K562 (cell line): ENCODE data around the gene MCC.

Experiments used
- ATF4 ChIP-seq: fragments of 450-650 bp; formaldehyde crosslinking; IDR thresholded peaks from 2 replicates; pipeline ENCODE4 v1.4.0; 2022; ENCODE audit warnings: mild to moderate bottlenecking, moderate library complexity
- CTCF ChIP-seq, 3 experiments: IDR thresholded peaks in 2 of 3; conservative IDR thresholded peaks in 1 of 3; 2 replicates each; pipeline ENCODE4 v1.5.1; 2011 to 2012; ENCODE audit warnings: low read length in 3 of 3, mild to moderate bottlenecking in 3 of 3, control low read depth in 2 of 3, improper control_type of control experiment in 1 of 3, inconsistent platforms in 1 of 3, low read depth in 1 of 3, mixed read lengths in 1 of 3, moderate library complexity in 1 of 3; ENCODE audit not compliant: insufficient read depth in 2 of 3
- EZH2 ChIP-seq: IDR thresholded peaks from 2 replicates; pipeline ENCODE4 v1.6.1; 2012; ENCODE audit warnings: low read depth, mild to moderate bottlenecking, inconsistent platforms, low read length, borderline replicate concordance
- FOXM1 ChIP-seq, 2 experiments: fragments of 450-650 bp in 1 of 2; sonication (generic) in 1 of 2; formaldehyde crosslinking in 1 of 2; IDR thresholded peaks; 2 replicates each; pipeline versions ENCODE4 v1.6.1 to v1.9.0; 2017 to 2022; ENCODE audit warnings: low read depth in 2 of 2, mild to moderate bottlenecking in 2 of 2, missing genetic modification reagents in 1 of 2, moderate library complexity in 1 of 2
- MAFK ChIP-seq: IDR thresholded peaks from 2 replicates; pipeline ENCODE4 v1.6.1; 2011; ENCODE audit warnings: low read length, improper control_type of control experiment
- NFE2 ChIP-seq: IDR thresholded peaks from 2 replicates; pipeline ENCODE4 v1.6.1; 2014; ENCODE audit warnings: antibody characterized with exemption, low read depth
- POLR2A ChIP-seq: fragments of 450-650 bp; conservative IDR thresholded peaks from 2 replicates; pipeline ENCODE4 v1.6.1; 2016
- SAFB ChIP-seq: fragments of 200-400 bp; formaldehyde crosslinking; IDR thresholded peaks from 2 replicates; pipeline ENCODE4 v1.6.1; 2017; ENCODE audit warnings: low read depth, low read length, borderline replicate concordance
- TBP ChIP-seq: optimal IDR thresholded peaks from 2 replicates; pipeline ENCODE3; 2011; ENCODE audit warnings: low read depth, low read length, improper control_type of control experiment
- ZBTB34 ChIP-seq: fragments of 250-450 bp; sonication (Bioruptor Pico); IDR thresholded peaks from 2 replicates; pipeline ENCODE4 v1.8.0; 2021; ENCODE audit warnings: mild to moderate bottlenecking, moderate library complexity
- ZNF274 ChIP-seq: IDR thresholded peaks from 2 replicates; pipeline ENCODE4 v1.6.1; 2011; ENCODE audit warnings: low read depth, mild to moderate bottlenecking, low read length, moderate library complexity, borderline replicate concordance
- ZNF592 ChIP-seq: fragments of 450-650 bp; IDR thresholded peaks from 2 replicates; pipeline ENCODE4 v1.6.1; 2017; ENCODE audit warnings: antibody characterized with exemption, mild to moderate bottlenecking

- no peak for TF ChIP-seq EZH2
- TF ChIP-seq FOXM1 (IDR thresholded peaks at IDR 0.05; ENCODE audit: low read depth): no peak
- TF ChIP-seq FOXM1 (CRISPR knock-in tag; IDR thresholded peaks at IDR 0.05; ENCODE audit: low read depth): no peak
- TF ChIP-seq CTCF (IDR thresholded peaks at IDR 0.05 in 2 of 3, conservative IDR thresholded peaks at IDR 0.05 in 1 of 3; ENCODE audit: insufficient read depth in 2 of 3, low read depth in 1 of 3, low read length in 3 of 3): no peak
- no peak for TF ChIP-seq MAFK
- TF ChIP-seq SAFB: no peak
- TF ChIP-seq NFE2: no peak
- no peak for TF ChIP-seq ZNF592
- no peak for TF ChIP-seq ZBTB34 (CRISPR knock-in tag)
- TF ChIP-seq TBP: no peak
- no peak for TF ChIP-seq ZNF274
- TF ChIP-seq ATF4 (CRISPR knock-in tag): no peak
- no peak for TF ChIP-seq POLR2A
These were observed 38.2 kb upstream of the MCC start for GRCh38 chr5:113526421-113526820.
